Midbrain (tissue), 1 donor: ENCODE results near the gene PRDM16.

Experiments used
- DNase-seq: peaks from one replicate; lab custom pipeline; 2025; lab: John Stamatoyannopoulos, UW

Gene PRDM16

DNA sequence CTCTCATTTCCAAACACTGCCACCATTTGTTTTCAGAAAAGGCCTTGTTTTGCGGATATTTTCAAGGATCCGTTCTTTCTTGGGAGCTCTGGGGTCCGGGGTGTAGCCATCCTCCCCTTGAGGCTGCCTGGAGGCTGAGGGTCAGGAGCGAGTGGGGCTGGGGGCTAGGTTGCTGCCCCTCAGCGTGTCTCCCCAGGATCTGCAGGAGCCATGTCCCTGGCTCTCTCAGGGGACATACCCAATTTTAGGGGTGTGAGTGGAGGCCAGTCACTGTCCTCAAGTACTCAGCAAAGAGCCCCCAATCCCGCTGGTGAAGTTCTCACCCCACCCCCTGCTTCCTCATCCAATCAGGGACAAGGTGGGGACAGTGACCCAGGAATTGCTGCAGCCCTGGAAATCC lies 15.0 kb upstream of the PRDM16 start:
- DNase-seq, result no peak

DNA sequence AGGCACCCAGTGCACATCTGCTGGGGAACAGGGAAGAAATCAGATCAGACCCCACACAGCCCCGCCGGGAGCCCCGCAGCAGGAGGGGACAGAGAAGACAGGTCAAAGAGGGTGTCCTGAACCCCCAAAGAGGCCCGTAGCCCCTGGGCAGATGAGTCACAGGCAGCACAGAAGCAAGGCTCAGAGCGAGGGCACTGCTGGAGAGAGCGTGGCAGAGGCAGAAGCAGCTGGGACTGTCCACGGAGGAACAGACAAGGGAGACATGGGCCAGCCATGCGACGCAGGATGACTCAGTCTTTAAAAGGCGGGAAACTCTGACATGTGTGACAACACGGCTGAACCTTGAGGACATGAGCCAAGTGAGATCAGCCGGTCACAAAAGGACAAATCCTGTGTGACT lies 14.5 kb upstream of the PRDM16 start:
- DNase-seq, result no peak

GRCh38 chr1:3055051-3055450 lies 14.0 kb upstream of the PRDM16 start:
- DNase-seq, result no peak

- DNase-seq, result no peak
Observed at GRCh38 chr1:3056641-3057040, 12.4 kb upstream of the PRDM16 start.

DNA sequence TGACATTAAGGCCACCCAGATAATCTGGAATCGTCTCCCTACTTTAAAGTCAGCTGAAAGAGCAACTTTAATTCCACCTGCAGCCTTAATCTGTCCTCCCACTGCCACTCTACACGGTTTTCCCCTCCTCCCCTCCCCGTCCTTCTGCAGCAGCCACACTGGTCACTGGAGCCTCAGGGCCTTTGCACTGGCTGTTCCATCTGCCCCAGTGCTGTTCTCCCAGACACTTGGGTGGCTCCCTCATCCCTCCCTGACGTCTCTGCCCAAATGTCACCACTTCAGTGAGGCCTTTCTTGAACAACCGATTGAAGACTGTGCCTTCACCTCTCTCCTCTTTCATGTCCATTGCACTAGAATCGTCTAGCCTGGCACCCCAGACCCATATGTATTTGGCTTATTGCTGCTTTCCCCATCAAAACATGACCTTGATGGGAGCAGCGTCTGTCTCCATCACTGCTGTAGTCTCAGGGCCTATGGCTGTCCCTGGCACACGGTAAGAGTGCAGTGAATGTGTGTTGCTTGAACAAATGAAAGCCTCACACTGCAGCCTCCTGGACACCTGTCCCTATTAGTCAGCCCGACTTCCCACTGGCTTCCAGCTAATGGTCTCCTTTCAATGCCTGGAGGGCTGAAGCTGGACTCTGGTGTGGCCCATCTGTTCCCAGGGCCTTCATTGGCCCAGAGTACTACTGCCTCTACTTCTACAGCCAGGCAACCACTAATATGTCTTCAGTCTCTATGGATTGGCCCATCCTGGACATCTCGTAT lies 10.6 kb upstream of the PRDM16 start:
- DNase-seq, result no peak

DNA sequence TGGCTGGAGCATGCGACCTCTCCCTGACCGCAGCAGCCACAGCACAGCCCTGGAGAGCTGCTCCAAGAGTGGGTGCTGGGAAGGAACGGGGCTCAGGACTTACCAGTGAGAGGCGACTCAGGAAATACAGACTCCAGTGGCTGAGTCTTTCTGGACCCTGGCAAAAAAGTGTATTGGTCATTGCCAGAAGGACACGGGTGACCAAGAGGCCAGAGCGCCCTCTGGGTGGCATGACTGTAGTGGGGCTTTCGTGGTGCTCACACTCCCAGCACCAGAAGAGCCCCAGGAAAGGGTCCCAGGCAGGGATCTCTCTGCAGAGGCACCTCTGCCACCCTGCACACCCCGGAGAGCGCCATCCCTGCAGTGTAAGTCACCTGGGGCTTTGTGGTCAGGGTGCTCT lies 8.9 kb upstream of the PRDM16 start:
- no peak for DNase-seq

- DNase-seq, result no peak
Observed at GRCh38 chr1:3060601-3061551, 8.1 kb upstream of the PRDM16 start.

- DNase-seq, result no peak
Observed at GRCh38 chr1:3061566-3061965, 7.4 kb upstream of the PRDM16 start.

DNA sequence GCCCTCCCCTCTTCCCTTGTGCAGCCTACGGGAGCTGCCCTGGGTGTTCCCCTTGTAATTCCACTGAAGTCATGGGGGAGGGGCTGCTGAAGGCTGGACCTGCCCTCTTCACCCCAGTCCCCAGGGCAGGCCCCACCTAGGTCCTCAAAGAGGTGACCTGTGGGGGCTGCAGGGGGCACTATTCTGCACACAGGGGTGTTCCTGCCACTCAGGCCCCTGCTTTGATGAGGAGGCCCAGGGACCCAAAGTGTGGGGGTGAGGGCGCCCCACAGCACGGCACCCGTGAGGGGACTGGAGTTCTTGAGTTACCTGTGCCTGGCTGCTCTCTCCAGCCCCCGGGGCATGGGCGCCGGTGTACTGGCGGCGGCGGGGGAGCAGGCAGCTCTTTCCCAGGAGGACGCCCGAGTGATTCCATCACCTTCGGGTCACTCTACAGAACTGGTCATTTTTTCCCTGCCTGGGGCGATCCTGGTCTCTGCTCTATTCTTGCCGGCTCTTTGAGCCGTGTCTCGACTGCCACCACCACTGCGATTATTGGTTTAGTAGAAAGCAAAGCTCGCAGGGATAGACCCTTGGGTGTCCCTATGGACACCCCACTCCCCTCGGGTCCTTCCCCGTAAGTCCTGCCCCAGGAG lies 6.9 kb upstream of the PRDM16 start:
- DNase-seq, result no peak

GRCh38 chr1:3062616-3063378 lies 6.2 kb upstream of the PRDM16 start:
- DNase-seq, result no peak

- DNase-seq, result no peak
Observed at GRCh38 chr1:3063379-3064295, 5.4 kb upstream of the PRDM16 start.

- DNase-seq, result no peak
Observed at GRCh38 chr1:3064296-3064850, 4.6 kb upstream of the PRDM16 start.

- DNase-seq, result no peak
Observed at GRCh38 chr1:3064901-3065300, 4.1 kb upstream of the PRDM16 start.

GRCh38 chr1:3065396-3065795 lies 3.6 kb upstream of the PRDM16 start:
- DNase-seq, result no peak

- DNase-seq, result no peak
Observed at GRCh38 chr1:3065797-3066196, 3.2 kb upstream of the PRDM16 start.

DNA sequence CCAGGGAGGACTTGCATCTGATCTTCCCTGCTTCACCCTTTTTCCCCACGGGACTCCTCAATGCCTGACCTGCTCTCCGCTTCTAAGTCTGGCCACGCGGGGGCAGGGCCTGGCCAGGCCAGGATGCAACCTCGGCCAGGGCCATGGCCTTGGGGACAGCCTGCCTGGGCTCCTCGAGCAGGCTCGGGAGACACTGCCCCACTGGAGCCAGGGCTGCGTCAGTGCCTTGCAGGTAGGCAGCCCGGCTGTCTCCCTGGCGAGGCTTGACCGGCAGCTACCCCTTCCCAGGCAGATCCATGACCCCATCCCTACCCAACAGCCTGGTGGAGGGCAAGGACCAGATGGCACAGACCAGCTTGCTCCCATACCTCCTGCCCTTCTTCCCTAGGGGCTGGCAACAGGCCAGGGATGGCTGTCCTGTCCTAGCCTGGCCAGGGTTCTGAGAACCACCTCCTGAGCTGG lies 2.7 kb upstream of the PRDM16 start:
- no peak for DNase-seq

DNA sequence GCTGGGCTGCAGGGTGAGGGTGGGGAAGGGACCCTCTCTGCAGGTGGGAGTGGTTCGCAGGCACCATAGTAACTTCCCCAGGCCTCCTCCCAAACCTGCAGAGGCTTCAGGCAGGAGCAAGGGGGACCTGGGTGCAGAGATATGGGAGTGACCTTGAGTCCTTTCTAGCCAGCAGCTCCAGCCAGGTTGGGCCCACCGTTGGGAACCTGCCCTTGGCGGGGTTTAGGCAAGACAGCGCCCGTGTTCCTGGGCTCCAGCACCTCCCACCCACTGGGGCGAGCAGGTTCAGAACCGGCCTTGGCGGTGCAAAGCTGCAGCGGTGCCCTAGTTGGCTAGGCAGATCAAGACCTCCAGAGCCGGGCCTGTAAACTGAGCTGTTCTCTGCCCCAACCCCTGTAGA lies 2.2 kb upstream of the PRDM16 start:
- no peak for DNase-seq

- no peak for DNase-seq
Observed at GRCh38 chr1:3067301-3067670, 1.7 kb upstream of the PRDM16 start.

DNA sequence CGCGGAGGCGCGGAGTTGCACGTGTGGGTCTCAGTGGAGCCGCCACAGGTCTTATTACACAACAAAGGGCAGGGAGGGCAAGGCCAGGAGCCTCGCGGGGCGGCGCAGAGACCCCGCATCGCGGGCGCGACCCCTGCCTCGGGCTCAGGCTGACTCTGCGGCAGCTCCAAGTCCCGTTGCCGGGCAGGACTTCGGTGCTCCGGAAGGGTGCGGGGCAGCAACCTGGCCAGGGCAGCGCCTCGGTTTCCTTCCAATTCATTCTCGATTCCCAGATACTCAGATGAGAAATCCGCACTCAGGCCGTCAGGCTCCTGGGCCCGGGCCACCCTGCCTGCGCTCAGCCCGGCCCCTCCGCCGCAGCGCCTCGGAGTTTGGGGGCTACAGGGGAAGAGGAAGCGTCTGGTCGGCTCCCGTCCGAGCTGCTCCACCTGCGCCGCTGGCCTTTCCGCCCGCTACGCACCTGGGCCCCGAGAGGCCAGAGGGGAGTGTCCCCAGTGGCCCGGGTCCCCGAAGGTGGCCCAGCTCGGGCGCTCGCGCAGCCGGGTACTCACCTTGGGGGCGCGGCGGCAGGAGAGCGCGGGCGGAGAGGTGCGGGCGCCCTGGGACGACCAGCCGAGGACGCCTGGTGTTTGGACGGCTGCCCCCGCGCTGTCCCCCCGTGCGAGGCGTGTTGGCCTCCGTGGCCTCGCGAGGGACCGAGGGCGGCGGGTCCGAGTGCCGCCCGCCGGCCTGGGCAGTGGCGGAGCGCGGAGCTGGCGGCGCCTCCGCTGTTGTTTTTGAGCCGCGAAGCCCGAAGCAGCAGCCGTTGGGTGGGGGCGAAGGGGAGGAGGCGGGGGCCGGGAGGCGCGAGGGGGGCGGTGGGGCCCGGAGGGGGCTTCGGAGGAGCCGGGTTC lies 1.1 kb upstream of the PRDM16 start:
- DNase-seq, result no peak
